Measurements from ENCODE around the gene LHX4.

LHX4 gene

GRCh38 chr1:180241716-180242544 lies 11.9 kb downstream of the LHX4 start:
- TF ChIP-seq CTCF (IDR thresholded peaks at IDR 0.05; ENCODE audit: extremely low read depth, insufficient read depth, missing control alignments) = no peak
- in situ Hi-C loops (cut with MboI; ENCODE audit: low pct_unique_long_range_greater_than_20kb, low sequenced_read_pairs, unreplicated experiment) = no loop called here
- DNase-seq (ENCODE audit: low spot score) = no peak

- DNase-seq (ENCODE audit: low spot score) = no peak
- TF ChIP-seq CTCF (IDR thresholded peaks at IDR 0.05; ENCODE audit: extremely low read depth, insufficient read depth, missing control alignments) = no peak
- in situ Hi-C loops (cut with MboI; ENCODE audit: low pct_unique_long_range_greater_than_20kb, low sequenced_read_pairs, unreplicated experiment) = no loop called here
Observed at GRCh38 chr1:180243517-180244221, 13.6 kb downstream of the LHX4 start.

- no peak for TF ChIP-seq CTCF (IDR thresholded peaks at IDR 0.05; ENCODE audit: extremely low read depth, insufficient read depth, missing control alignments)
- in situ Hi-C loops (cut with MboI; ENCODE audit: low pct_unique_long_range_greater_than_20kb, low sequenced_read_pairs, unreplicated experiment) = no loop called here
- DNase-seq (ENCODE audit: low spot score) = no peak
Observed at GRCh38 chr1:180244840-180245239, 14.8 kb downstream of the LHX4 start.

- no peak for TF ChIP-seq CTCF (IDR thresholded peaks at IDR 0.05; ENCODE audit: extremely low read depth, insufficient read depth, missing control alignments)
- in situ Hi-C loops (cut with MboI; ENCODE audit: low pct_unique_long_range_greater_than_20kb, low sequenced_read_pairs, unreplicated experiment) = no loop called here
- no peak for DNase-seq (ENCODE audit: low spot score)
Observed at GRCh38 chr1:180246579-180246978, 16.5 kb downstream of the LHX4 start.

GRCh38 chr1:180247061-180247460 lies 17.0 kb downstream of the LHX4 start:
- no peak for TF ChIP-seq CTCF (IDR thresholded peaks at IDR 0.05; ENCODE audit: extremely low read depth, insufficient read depth, missing control alignments)
- no peak for DNase-seq (ENCODE audit: low spot score)
- in situ Hi-C loops (cut with MboI; ENCODE audit: low pct_unique_long_range_greater_than_20kb, low sequenced_read_pairs, unreplicated experiment) = no loop called here

- TF ChIP-seq CTCF (IDR thresholded peaks at IDR 0.05; ENCODE audit: extremely low read depth, insufficient read depth, missing control alignments) = no peak
- in situ Hi-C loops (cut with MboI; ENCODE audit: low pct_unique_long_range_greater_than_20kb, low sequenced_read_pairs, unreplicated experiment) = no loop called here
- no peak for DNase-seq (ENCODE audit: low spot score)
Observed at GRCh38 chr1:180247580-180247979, 17.5 kb downstream of the LHX4 start.
